HT-29 (cell line): ENCODE data around the gene DMD. TPM values are rescaled to one million over a fixed set of nuclear protein-coding genes. Genes with fewer than 3 reads are reported as not detected.
"Not testable (repeated sequence)": the region's sequence is repeated elsewhere in the genome, so short reads cannot be mapped to it uniquely, and the experiment has no call there.

Source experiments
- DNase-seq: peaks from one replicate; pipeline ENCODE4 v3.0.0-alpha.2; 2015; ENCODE audit warnings: low spot score
- total RNA-seq: library from RNA; depleted of rRNA; stranded (reverse); fragments of >200 nt; shearing (Covaris generic); gene quantifications from 2 replicates; pipeline ENCODE4 v1.2.3, GENCODE V29; 2014

The DMD gene
- total RNA-seq, 1 experiment from 2014 or later, result not detected

- no peak for DNase-seq
Measured at GRCh38 chrX:32867781-32868523, 343.4 kb downstream of the DMD start.

- DNase-seq, result no peak
Measured at GRCh38 chrX:32852203-32852602, 359.1 kb downstream of the DMD start.

- DNase-seq, result no peak
Measured at GRCh38 chrX:32851556-32851955, 359.8 kb downstream of the DMD start.

- no peak for DNase-seq
Measured at GRCh38 chrX:32847921-32848320, 363.4 kb downstream of the DMD start.

- DNase-seq, result no peak
Measured at GRCh38 chrX:32842053-32842452, 369.3 kb downstream of the DMD start.

GRCh38 chrX:32839781-32840180, 371.6 kb downstream of the DMD start:
- DNase-seq, result no peak

GRCh38 chrX:32825009-32825408, 386.3 kb downstream of the DMD start:
- no peak for DNase-seq

- DNase-seq, result no peak
Measured at GRCh38 chrX:32804034-32804433, 407.3 kb downstream of the DMD start.

GRCh38 chrX:32798990-32799389, 412.4 kb downstream of the DMD start:
- no peak for DNase-seq

GRCh38 chrX:32788936-32789335, 422.4 kb downstream of the DMD start:
- no peak for DNase-seq

GRCh38 chrX:32780109-32780508, 431.2 kb downstream of the DMD start:
- no peak for DNase-seq

GRCh38 chrX:32778965-32779364, 432.4 kb downstream of the DMD start:
- DNase-seq, result no peak

- DNase-seq, result no peak
Measured at GRCh38 chrX:32774966-32775365, 436.4 kb downstream of the DMD start.

- no peak for DNase-seq
Measured at GRCh38 chrX:32749070-32749469, 462.3 kb downstream of the DMD start.

- no peak for DNase-seq
Measured at GRCh38 chrX:32745323-32745722, 466.0 kb downstream of the DMD start.

- DNase-seq, result no peak
Measured at GRCh38 chrX:32744921-32745320, 466.4 kb downstream of the DMD start.

GRCh38 chrX:32741910-32742309, 469.4 kb downstream of the DMD start:
- DNase-seq, result no peak

- no peak for DNase-seq
Measured at GRCh38 chrX:32708542-32708941, 502.8 kb downstream of the DMD start.

GRCh38 chrX:32705385-32705784, 506.0 kb downstream of the DMD start:
- not testable (repeated sequence) for DNase-seq

GRCh38 chrX:32687379-32687778, 524.0 kb downstream of the DMD start:
- peak; percentile 4 for DNase-seq

GRCh38 chrX:32678487-32678886, 532.9 kb downstream of the DMD start:
- no peak for DNase-seq

GRCh38 chrX:32673193-32673592, 538.2 kb downstream of the DMD start:
- DNase-seq, result no peak

- no peak for DNase-seq
Measured at GRCh38 chrX:32662516-32662915, 548.8 kb downstream of the DMD start.
